AG10803 (cell line): ENCODE measurements around the gene SHMT1.
A peak's percentile ranks its signal among the peaks of the same experiment; 100 is the strongest.

Source experiments
- DNase-seq: peaks from one replicate; pipeline ENCODE4 v3.0.0; 2010; ENCODE audit warnings: low read depth
- H3K4me3 ChIP-seq: 2 replicates; pipeline ENCODE4 v1.5.1; 2011; ENCODE audit warnings: mild to moderate bottlenecking, low read length, control low read depth
- CTCF ChIP-seq: conservative IDR thresholded peaks from 2 replicates; pipeline ENCODE4 v1.5.1; 2011; ENCODE audit warnings: mild to moderate bottlenecking, low read length, control low read depth, inconsistent platforms

SHMT1 gene

GRCh38 chr17:18281788-18282187 lies 81.6 kb downstream of the SHMT1 start:
- no peak overlapping the region for H3K4me3 ChIP-seq
- no peak for DNase-seq
- no peak for TF ChIP-seq CTCF

- no peak overlapping the region for H3K4me3 ChIP-seq
- DNase-seq: peak; percentile 30
- no peak for TF ChIP-seq CTCF
Observed at GRCh38 chr17:18280766-18281371, 82.5 kb downstream of the SHMT1 start.

- no peak for DNase-seq
- H3K4me3 ChIP-seq: no peak overlapping the region
- no peak for TF ChIP-seq CTCF
Observed at GRCh38 chr17:18280249-18280648, 83.1 kb downstream of the SHMT1 start.

- no peak for DNase-seq
- TF ChIP-seq CTCF: no peak
- no peak overlapping the region for H3K4me3 ChIP-seq
Observed at GRCh38 chr17:18278867-18279266, 84.5 kb downstream of the SHMT1 start.
